ENCODE results near the gene GABRR1. TPM values are rescaled to one million over a fixed set of nuclear protein-coding genes. Genes with fewer than 3 reads are reported as not detected.

The GABRR1 gene
- total and polyA plus RNA-seq, 9 donors, result 0.07 TPM; not detected in 8

GRCh38 chr6:89199579-89199978 lies 17.6 kb downstream of the GABRR1 start:
- no peak for DNase-seq
- no peaks in the 10 kb centered on the region for H3K36me3 ChIP-seq
- H3K4me1 ChIP-seq (ENCODE audit: insufficient read depth), result no peaks in the 10 kb centered on the region
- TF ChIP-seq POLR2A (IDR thresholded peaks at IDR 0.05), result no peak
- no peak for TF ChIP-seq EP300 (IDR thresholded peaks at IDR 0.05)
- TF ChIP-seq, protein P1, sequence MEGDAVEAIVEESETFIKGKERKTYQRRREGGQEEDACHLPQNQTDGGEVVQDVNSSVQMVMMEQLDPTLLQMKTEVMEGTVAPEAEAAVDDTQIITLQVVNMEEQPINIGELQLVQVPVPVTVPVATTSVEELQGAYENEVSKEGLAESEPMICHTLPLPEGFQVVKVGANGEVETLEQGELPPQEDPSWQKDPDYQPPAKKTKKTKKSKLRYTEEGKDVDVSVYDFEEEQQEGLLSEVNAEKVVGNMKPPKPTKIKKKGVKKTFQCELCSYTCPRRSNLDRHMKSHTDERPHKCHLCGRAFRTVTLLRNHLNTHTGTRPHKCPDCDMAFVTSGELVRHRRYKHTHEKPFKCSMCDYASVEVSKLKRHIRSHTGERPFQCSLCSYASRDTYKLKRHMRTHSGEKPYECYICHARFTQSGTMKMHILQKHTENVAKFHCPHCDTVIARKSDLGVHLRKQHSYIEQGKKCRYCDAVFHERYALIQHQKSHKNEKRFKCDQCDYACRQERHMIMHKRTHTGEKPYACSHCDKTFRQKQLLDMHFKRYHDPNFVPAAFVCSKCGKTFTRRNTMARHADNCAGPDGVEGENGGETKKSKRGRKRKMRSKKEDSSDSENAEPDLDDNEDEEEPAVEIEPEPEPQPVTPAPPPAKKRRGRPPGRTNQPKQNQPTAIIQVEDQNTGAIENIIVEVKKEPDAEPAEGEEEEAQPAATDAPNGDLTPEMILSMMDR (IDR thresholded peaks at IDR 0.05), result no peak
- no peak overlapping the region for H3K27ac ChIP-seq
- H3K27me3 ChIP-seq, result no peaks in the 10 kb centered on the region
- no peaks in the 10 kb centered on the region for H3K9me3 ChIP-seq
- 76 to 84% (median 82%) methylated on average over 2 of the region's 2 CpGs for WGBS, 3 donors
- intact Hi-C loops (cut with DNase I), result no loop called here
- no peak overlapping the region for H3K4me3 ChIP-seq

- 74 to 76% (median 75%) methylated on average over 7 of the region's 7 CpGs for WGBS, 3 donors
- H3K36me3 ChIP-seq, result no peaks in the 10 kb centered on the region
- TF ChIP-seq, protein P1 (IDR thresholded peaks at IDR 0.05), result no peak
- TF ChIP-seq POLR2A (IDR thresholded peaks at IDR 0.05) (no peak), EP300 (IDR thresholded peaks at IDR 0.05) (no peak)
- no peak overlapping the region for H3K27ac ChIP-seq
- H3K4me3 ChIP-seq, result no peak overlapping the region
- no peak for DNase-seq
- H3K9me3 ChIP-seq, result no peaks in the 10 kb centered on the region
- intact Hi-C loops (cut with DNase I), result no loop called here
- H3K4me1 ChIP-seq (ENCODE audit: insufficient read depth), result no peaks in the 10 kb centered on the region
- H3K27me3 ChIP-seq, result no peaks in the 10 kb centered on the region
Observed at GRCh38 chr6:89198235-89198634, 18.9 kb downstream of the GABRR1 start.

- Histone ChIP-seq H3K27ac (no peak overlapping the region), H3K4me3 (no peak overlapping the region), H3K36me3 (no peaks in the 10 kb centered on the region), H3K4me1 (ENCODE audit: insufficient read depth) (no peaks in the 10 kb centered on the region), H3K27me3 (no peaks in the 10 kb centered on the region), H3K9me3 (no peaks in the 10 kb centered on the region)
- DNase-seq, result no peak
- intact Hi-C loops (cut with DNase I), result no loop called here
- TF ChIP-seq EP300 (IDR thresholded peaks at IDR 0.05), result no peak
- TF ChIP-seq, protein P1 (IDR thresholded peaks at IDR 0.05), result no peak
- TF ChIP-seq POLR2A (IDR thresholded peaks at IDR 0.05), result no peak
- WGBS, 3 donors, result 57 to 83% (median 71%) methylated on average over 4 of the region's 4 CpGs
Observed at GRCh38 chr6:89197141-89197540, 20.0 kb downstream of the GABRR1 start.

DNA sequence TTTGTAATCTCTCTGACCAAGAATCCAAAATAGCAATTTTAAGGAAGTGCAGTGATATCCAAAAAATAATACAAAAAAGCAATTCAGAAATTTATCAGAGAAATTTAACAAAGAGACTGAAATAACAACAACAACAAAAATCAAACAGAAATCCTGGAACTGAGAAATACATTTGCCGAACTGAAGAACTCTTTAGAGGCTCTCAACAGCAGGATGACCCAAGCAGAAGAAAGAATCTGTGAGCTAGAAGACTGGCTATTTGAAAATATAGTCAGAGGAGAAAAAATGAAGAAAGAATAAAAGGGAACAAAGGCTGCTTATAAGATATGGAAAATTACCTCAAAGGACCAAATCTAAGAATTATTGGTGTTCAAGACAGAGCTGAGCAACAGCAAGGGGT lies 22.6 kb downstream of the GABRR1 start:
- Histone ChIP-seq H3K4me3 (no peak overlapping the region), H3K27me3 (no peaks in the 10 kb centered on the region), H3K9me3 (no peaks in the 10 kb centered on the region), H3K4me1 (ENCODE audit: insufficient read depth) (no peaks in the 10 kb centered on the region), H3K27ac (no peak overlapping the region), H3K36me3 (no peaks in the 10 kb centered on the region)
- WGBS, 3 donors, result 93 to 98% (median 93%) methylated on average over 1 of the region's 1 CpG
- TF ChIP-seq, protein P1 (IDR thresholded peaks at IDR 0.05), result no peak
- intact Hi-C loops (cut with DNase I), result no loop called here
- no peak for DNase-seq

- intact Hi-C loops (cut with DNase I), result no loop called here
- DNase-seq, result no peak
- Histone ChIP-seq H3K4me1 (ENCODE audit: insufficient read depth) (no peaks in the 10 kb centered on the region), H3K27me3 (no peaks in the 10 kb centered on the region), H3K9me3 (no peaks in the 10 kb centered on the region), H3K4me3 (no peak overlapping the region), H3K36me3 (no peaks in the 10 kb centered on the region), H3K27ac (no peak overlapping the region)
- TF ChIP-seq EP300 (IDR thresholded peaks at IDR 0.05), result no peak
- no peak for TF ChIP-seq POLR2A (IDR thresholded peaks at IDR 0.05)
- TF ChIP-seq, protein P1 (IDR thresholded peaks at IDR 0.05), result no peak
- WGBS, 3 donors, result 63 to 72% (median 63%) methylated on average over 5 of the region's 5 CpGs
Observed at GRCh38 chr6:89190741-89191140, 26.4 kb downstream of the GABRR1 start.

Measured in ovary (tissue), 9 donors.